22Rv1 (cell line): ENCODE data around the gene BRI3BP.
"Not testable (repeated sequence)": the region's sequence is repeated elsewhere in the genome, so short reads cannot be mapped to it uniquely, and the experiment has no call there.

Experiments
- H3K27ac ChIP-seq: fragments of 450-650 bp; 2 replicates; pipeline ENCODE4 v1.5.1; 2017
- ZFX ChIP-seq: fragments of 450-650 bp; IDR thresholded peaks from 2 replicates; pipeline ENCODE4 v1.6.1; 2017; ENCODE audit warnings: antibody characterized with exemption, borderline replicate concordance
- TF ChIP-seq, protein P1 (sequence below): fragments of 450-650 bp; IDR thresholded peaks from 2 replicates; pipeline ENCODE4 v1.5.1; 2017; ENCODE audit warnings: mild to moderate bottlenecking

The BRI3BP gene

DNA sequence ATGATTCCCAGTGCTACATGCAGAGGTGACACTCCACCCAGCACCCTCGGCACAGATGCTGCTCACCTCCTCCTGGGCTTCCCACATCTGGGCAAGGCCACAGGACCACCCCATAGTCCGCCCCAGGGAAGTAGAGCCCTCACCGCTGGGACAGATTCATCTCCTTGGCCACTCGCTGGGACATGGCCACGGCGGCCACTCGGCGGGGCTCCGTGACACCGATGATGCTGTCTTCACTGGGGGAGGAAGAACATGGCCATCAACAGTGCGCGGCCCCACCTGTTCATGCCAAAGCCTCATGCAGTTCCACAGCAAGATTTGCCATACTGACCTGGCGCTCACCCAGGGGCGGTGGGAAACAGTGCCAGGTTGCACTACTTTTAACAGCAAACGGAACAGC, 18.2 kb upstream of the BRI3BP start:
- no peak overlapping the region for H3K27ac ChIP-seq
- TF ChIP-seq, protein P1, sequence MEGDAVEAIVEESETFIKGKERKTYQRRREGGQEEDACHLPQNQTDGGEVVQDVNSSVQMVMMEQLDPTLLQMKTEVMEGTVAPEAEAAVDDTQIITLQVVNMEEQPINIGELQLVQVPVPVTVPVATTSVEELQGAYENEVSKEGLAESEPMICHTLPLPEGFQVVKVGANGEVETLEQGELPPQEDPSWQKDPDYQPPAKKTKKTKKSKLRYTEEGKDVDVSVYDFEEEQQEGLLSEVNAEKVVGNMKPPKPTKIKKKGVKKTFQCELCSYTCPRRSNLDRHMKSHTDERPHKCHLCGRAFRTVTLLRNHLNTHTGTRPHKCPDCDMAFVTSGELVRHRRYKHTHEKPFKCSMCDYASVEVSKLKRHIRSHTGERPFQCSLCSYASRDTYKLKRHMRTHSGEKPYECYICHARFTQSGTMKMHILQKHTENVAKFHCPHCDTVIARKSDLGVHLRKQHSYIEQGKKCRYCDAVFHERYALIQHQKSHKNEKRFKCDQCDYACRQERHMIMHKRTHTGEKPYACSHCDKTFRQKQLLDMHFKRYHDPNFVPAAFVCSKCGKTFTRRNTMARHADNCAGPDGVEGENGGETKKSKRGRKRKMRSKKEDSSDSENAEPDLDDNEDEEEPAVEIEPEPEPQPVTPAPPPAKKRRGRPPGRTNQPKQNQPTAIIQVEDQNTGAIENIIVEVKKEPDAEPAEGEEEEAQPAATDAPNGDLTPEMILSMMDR = no peak
- no peak for TF ChIP-seq ZFX

- TF ChIP-seq, protein P1 = no peak
- no peak for TF ChIP-seq ZFX
- H3K27ac ChIP-seq = no peak overlapping the region
Measured at GRCh38 chr12:124976999-124977398, 16.4 kb upstream of the BRI3BP start.

DNA sequence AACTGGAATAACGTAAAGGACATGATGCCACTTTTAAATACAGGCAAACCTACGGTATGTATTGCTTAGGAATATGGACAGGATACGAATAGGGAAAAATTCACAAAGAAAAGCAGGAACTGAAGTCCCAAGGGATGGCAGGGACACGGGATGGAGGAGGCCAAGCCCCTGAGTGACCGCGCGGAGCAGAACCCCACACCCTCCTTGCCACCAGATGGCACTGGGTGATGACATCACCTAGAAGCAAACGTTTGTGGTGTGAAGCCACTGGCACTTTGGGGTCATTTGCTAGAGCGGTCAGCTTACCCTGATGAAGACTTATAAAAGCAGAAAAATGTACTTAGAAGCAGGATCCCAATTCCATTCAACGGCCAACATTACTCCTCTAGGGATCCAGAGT, 13.9 kb upstream of the BRI3BP start:
- H3K27ac ChIP-seq = no peak overlapping the region
- no peak for TF ChIP-seq ZFX
- TF ChIP-seq, protein P1 = no peak

- TF ChIP-seq ZFX = no peak
- TF ChIP-seq, protein P1 = no peak
- H3K27ac ChIP-seq = no peak overlapping the region
Measured at GRCh38 chr12:124980098-124980892, 13.2 kb upstream of the BRI3BP start.

GRCh38 chr12:124986876-124987275, 6.6 kb upstream of the BRI3BP start:
- not testable (repeated sequence) for H3K27ac ChIP-seq

DNA sequence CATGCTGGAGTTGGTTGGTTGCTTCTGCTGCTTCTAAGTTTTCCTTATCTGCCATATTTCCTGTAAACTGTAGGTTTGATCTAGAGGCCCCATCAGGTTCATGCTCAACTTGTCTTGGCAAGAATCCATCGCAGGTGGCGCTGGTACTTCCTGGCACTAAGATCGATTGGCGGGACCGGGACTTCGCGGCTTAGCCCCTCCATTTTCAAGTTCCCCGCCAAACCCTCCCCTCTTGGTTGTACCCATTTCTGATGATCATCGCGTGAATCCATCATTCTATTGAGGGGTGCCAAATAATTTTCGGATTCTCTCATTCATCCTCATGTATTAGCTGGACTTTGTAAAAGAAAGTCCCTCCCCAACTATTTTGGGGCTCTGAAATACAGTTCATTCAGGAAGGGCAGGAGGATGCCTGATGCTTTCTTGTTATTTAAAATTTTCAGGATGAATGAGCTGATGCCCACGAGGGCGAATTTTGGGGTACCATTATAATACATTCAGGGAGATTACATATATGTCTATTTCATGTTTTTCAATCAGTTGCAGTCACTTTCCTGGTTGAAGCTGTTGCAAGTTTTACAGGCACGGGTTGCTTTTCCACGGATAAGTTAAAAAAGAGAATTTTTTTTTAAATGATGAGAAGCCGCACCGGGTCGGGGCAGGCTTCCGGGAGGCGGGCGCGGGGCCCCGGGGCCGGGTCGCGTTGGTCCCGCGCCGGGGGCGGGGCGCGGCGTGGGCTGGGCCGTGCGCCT, 395 bp upstream of the BRI3BP start:
- no peak for TF ChIP-seq ZFX
- TF ChIP-seq, protein P1 = peak; percentile 82

GRCh38 chr12:124994437-124994975, 1.1 kb downstream of the BRI3BP start:
- peak overlapping the region; percentile 90 for H3K27ac ChIP-seq
- no peak for TF ChIP-seq ZFX

More for the DNA sequence above, 395 bp upstream of the BRI3BP start:
- H3K27ac ChIP-seq = peak overlapping the region; percentile 90

GRCh38 chr12:124995200-124995961, 1.9 kb downstream of the BRI3BP start:
- no peak for TF ChIP-seq ZFX
- TF ChIP-seq, protein P1 = no peak
- H3K27ac ChIP-seq = no peak overlapping the region
